ENCODE measurements around the gene HADHB.

DNA sequence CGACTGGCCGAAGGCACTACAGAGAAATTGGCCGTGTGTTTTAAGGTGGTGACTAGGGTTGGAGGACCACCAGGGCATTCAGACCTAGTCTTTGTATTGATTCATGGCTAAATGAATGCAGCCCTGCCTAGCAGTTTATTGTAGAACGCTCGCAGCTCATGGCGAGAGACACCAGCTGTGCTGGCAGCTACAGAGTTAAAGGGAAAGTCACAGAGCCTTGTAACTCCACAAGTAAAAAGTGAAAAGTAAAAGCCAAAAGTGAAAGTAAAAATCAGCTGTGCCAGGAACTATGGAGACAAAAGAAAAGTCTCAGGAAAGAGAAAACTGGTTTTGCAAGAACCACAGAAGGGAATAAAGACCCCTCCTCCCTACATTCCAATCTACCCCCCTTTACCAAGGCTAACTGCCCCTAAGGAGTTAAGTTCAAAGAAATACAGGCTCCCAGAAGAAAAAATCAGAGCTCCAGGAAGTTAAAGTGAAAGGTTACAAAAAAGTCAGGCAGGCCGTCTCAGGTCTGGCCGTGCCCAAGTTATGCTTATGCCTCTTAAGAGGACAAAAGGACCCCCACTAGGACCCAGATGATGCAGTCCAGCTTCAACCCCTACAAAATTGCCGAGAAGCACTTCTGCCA is 54.8 kb downstream of the HADHB start:
- TF ChIP-seq, protein P1, sequence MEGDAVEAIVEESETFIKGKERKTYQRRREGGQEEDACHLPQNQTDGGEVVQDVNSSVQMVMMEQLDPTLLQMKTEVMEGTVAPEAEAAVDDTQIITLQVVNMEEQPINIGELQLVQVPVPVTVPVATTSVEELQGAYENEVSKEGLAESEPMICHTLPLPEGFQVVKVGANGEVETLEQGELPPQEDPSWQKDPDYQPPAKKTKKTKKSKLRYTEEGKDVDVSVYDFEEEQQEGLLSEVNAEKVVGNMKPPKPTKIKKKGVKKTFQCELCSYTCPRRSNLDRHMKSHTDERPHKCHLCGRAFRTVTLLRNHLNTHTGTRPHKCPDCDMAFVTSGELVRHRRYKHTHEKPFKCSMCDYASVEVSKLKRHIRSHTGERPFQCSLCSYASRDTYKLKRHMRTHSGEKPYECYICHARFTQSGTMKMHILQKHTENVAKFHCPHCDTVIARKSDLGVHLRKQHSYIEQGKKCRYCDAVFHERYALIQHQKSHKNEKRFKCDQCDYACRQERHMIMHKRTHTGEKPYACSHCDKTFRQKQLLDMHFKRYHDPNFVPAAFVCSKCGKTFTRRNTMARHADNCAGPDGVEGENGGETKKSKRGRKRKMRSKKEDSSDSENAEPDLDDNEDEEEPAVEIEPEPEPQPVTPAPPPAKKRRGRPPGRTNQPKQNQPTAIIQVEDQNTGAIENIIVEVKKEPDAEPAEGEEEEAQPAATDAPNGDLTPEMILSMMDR (IDR thresholded peaks at IDR 0.05), result no peak
- TF ChIP-seq POLR2A (IDR thresholded peaks at IDR 0.05), result no peak
- TF ChIP-seq EP300 (IDR thresholded peaks at IDR 0.05), result no peak
